PC-9 (cell line): Measurements from ENCODE around the gene GAGE10. TPM values are rescaled to one million over a fixed set of nuclear protein-coding genes. Genes with fewer than 3 reads are reported as not detected.
"Not testable (repeated sequence)": the region's sequence is repeated elsewhere in the genome, so short reads cannot be mapped to it uniquely, and the experiment has no call there.

Experiments used
- BruUV-seq: library from RNA; stranded (reverse); fragments of 400-500 nt; replicated peaks from 2 replicates; lab custom pipeline; 2021; lab: Mats Ljungman, UMichigan
- CTCF ChIA-PET: fragments of 300-600 bp; sonication (Branson Sonifier 250); formaldehyde crosslinking; loops from one replicate; lab custom pipeline; 2022; ENCODE audit warnings: antibody characterized with exemption; lab: Charles Lee
- POLR2A ChIA-PET: fragments of 300-600 bp; sonication (Branson Sonifier 250); formaldehyde crosslinking; loops from one replicate; lab custom pipeline; 2022; ENCODE audit warnings: antibody characterized with exemption; ENCODE audit not compliant: unreplicated experiment; lab: Charles Lee
- DNase-seq, 2 experiments: peaks; one replicate each; pipeline versions ENCODE4 v3.0.0 to v3.0.0-alpha.2; 2015 to 2022; ENCODE audit warnings: mixed read lengths in 1 of 2
- H2AFZ ChIP-seq: fragments of 200-600 bp; sonication (generic); 2 replicates; pipeline ENCODE4 v1.8.1; 2017; ENCODE audit warnings: antibody characterized with exemption
- H3F3A ChIP-seq: fragments of 200-600 bp; sonication (generic); 2 replicates; pipeline ENCODE4 v1.8.1; 2017; ENCODE audit warnings: antibody characterized with exemption, mild to moderate bottlenecking, low read depth; ENCODE audit not compliant: insufficient read depth
- H3K27ac ChIP-seq: fragments of 200-600 bp; sonication (generic); 2 replicates; pipeline ENCODE4 v1.6.1; 2016; ENCODE audit warnings: mixed run types
- H3K27me3 ChIP-seq: fragments of 200-600 bp; sonication (generic); 2 replicates; pipeline ENCODE4 v1.6.1; 2016; ENCODE audit warnings: low read depth, mixed run types; ENCODE audit not compliant: insufficient read depth
- H3K36me3 ChIP-seq: fragments of 200-600 bp; sonication (generic); 2 replicates; pipeline ENCODE4 v1.6.1; 2016; ENCODE audit warnings: low read depth, mixed run types
- H3K4me1 ChIP-seq: fragments of 200-600 bp; sonication (generic); replicated peaks from 2 replicates; pipeline ENCODE4 v1.6.1; 2016; ENCODE audit warnings: mixed run types; ENCODE audit not compliant: insufficient read depth
- H3K4me2 ChIP-seq: fragments of 200-600 bp; sonication (generic); 2 replicates; pipeline ENCODE4 v1.6.1; 2017; ENCODE audit warnings: mixed run types
- H3K4me3 ChIP-seq: fragments of 200-600 bp; sonication (generic); 2 replicates; pipeline ENCODE4 v1.6.1; 2016; ENCODE audit warnings: mixed run types
- H3K79me2 ChIP-seq: fragments of 200-600 bp; sonication (generic); 2 replicates; pipeline ENCODE4 v1.6.1; 2017; ENCODE audit warnings: low read depth, mixed run types
- H3K9me2 ChIP-seq: fragments of 200-600 bp; sonication (generic); 2 replicates; pipeline ENCODE4 v1.8.1; 2017; ENCODE audit warnings: mild to moderate bottlenecking; ENCODE audit not compliant: insufficient read depth
- H3K9me3 ChIP-seq: fragments of 200-600 bp; sonication (generic); 2 replicates; pipeline ENCODE4 v1.8.1; 2016; ENCODE audit warnings: low read depth; ENCODE audit not compliant: insufficient read depth
- H4K20me1 ChIP-seq: fragments of 200-600 bp; sonication (generic); 2 replicates; pipeline ENCODE4 v1.8.1; 2017; ENCODE audit not compliant: insufficient read depth
- CTCF ChIP-seq: fragments of 200-600 bp; sonication (generic); conservative IDR thresholded peaks from 2 replicates; pipeline ENCODE4 v1.6.1; 2017; ENCODE audit warnings: mixed run types, antibody characterized with exemption, mild to moderate bottlenecking, moderate library complexity
- EZH2 ChIP-seq: fragments of 200-600 bp; sonication (generic); IDR thresholded peaks from 2 replicates; pipeline ENCODE4 v1.8.0; 2017; ENCODE audit warnings: antibody characterized with exemption, low read depth
- intact Hi-C: fragments of 100-400 bp; cut with micrococcal nuclease; formaldehyde crosslinking; loops from one replicate; pipeline ENCODE4 v1.10.0; 2022; ENCODE audit not compliant: unreplicated experiment
- total RNA-seq: library from RNA; stranded (reverse); gene quantifications from 2 replicates; pipeline ENCODE4 v1.2.3, GENCODE V29; 2021

Gene GAGE10
- total RNA-seq, 1 experiment from 2014 or later: not detected

GRCh38 chrX:49290215-49290614 is 13.2 kb upstream of the GAGE10 start:
- no peak overlapping the region for H2AFZ ChIP-seq
- H3K79me2 ChIP-seq: no peaks in the 10 kb centered on the region
- no peak overlapping the region for H3K27ac ChIP-seq
- DNase-seq: no peak
- no peaks in the 10 kb centered on the region for H3F3A ChIP-seq
- H3K27me3 ChIP-seq: no peaks in the 10 kb centered on the region
- no peak overlapping the region for H3K4me2 ChIP-seq
- intact Hi-C loops: loop anchor here (5.0 kb wide), 1 partner anchor 462 kb away; no protein-coding TSS in a partner anchor
- no peak for TF ChIP-seq EZH2
- TF ChIP-seq CTCF: no peak
- no TSS peak for BruUV-seq
- H3K4me3 ChIP-seq: no peak overlapping the region
- no peaks in the 10 kb centered on the region for H3K9me3 ChIP-seq
- ChIA-PET POLR2A (no interaction called here), CTCF (no interaction called here)
- no peaks in the 10 kb centered on the region for H3K4me1 ChIP-seq
- H3K36me3 ChIP-seq: no peaks in the 10 kb centered on the region
- no peaks in the 10 kb centered on the region for H3K9me2 ChIP-seq
- H4K20me1 ChIP-seq: no peaks in the 10 kb centered on the region

- no peaks in the 10 kb centered on the region for H3F3A ChIP-seq
- ChIA-PET CTCF (no interaction called here), POLR2A (no interaction called here)
- H3K4me2 ChIP-seq: no peak overlapping the region
- no peaks in the 10 kb centered on the region for H3K27me3 ChIP-seq
- H3K4me1 ChIP-seq: no peaks in the 10 kb centered on the region
- H4K20me1 ChIP-seq: no peaks in the 10 kb centered on the region
- no peaks in the 10 kb centered on the region for H3K36me3 ChIP-seq
- H3K9me2 ChIP-seq: no peaks in the 10 kb centered on the region
- TF ChIP-seq EZH2 (no peak), CTCF (peak; percentile 51)
- no peaks in the 10 kb centered on the region for H3K9me3 ChIP-seq
- DNase-seq: peak in 1 of 2 experiments; percentile 33
- H2AFZ ChIP-seq: no peak overlapping the region
- H3K4me3 ChIP-seq: no peak overlapping the region
- H3K27ac ChIP-seq: no peak overlapping the region
- no peaks in the 10 kb centered on the region for H3K79me2 ChIP-seq
- BruUV-seq: no TSS peak
- intact Hi-C loops: loop anchor here (5.0 kb wide), 1 partner anchor 461 kb away; no protein-coding TSS in a partner anchor
Observed at GRCh38 chrX:49291615-49292337, 11.7 kb upstream of the GAGE10 start.

- Histone ChIP-seq H3K27me3 (no peaks in the 10 kb centered on the region), H3K9me2 (no peaks in the 10 kb centered on the region), H3K79me2 (no peaks in the 10 kb centered on the region), H3K4me1 (no peaks in the 10 kb centered on the region), H3K4me3 (no peak overlapping the region), H3K4me2 (no peak overlapping the region), H2AFZ (no peak overlapping the region), H3K9me3 (no peaks in the 10 kb centered on the region), H3K27ac (no peak overlapping the region), H4K20me1 (no peaks in the 10 kb centered on the region), H3K36me3 (no peaks in the 10 kb centered on the region), H3F3A (no peaks in the 10 kb centered on the region)
- ChIA-PET CTCF (no interaction called here), POLR2A (no interaction called here)
- DNase-seq: no peak
- BruUV-seq: no TSS peak
- TF ChIP-seq EZH2 (no peak), CTCF (no peak)
- intact Hi-C loops: loop anchor here (5.0 kb wide), 1 partner anchor 460 kb away; no protein-coding TSS in a partner anchor
Observed at GRCh38 chrX:49292400-49293362, 10.8 kb upstream of the GAGE10 start.

- intact Hi-C loops, H3K4me1 ChIP-seq, H4K20me1 ChIP-seq, H3K9me2 ChIP-seq, H3K4me3 ChIP-seq, DNase-seq, POLR2A ChIA-PET, H3K4me2 ChIP-seq, H3K36me3 ChIP-seq, CTCF ChIA-PET, H3K27ac ChIP-seq, H3K79me2 ChIP-seq, BruUV-seq, H3K9me3 ChIP-seq, H3F3A ChIP-seq, H3K27me3 ChIP-seq, H2AFZ ChIP-seq: not testable (repeated sequence)
Observed at GRCh38 chrX:49299293-49299692, 4.2 kb upstream of the GAGE10 start.
